Measurements from ENCODE around the gene SYT14. TPM values are rescaled to one million over a fixed set of nuclear protein-coding genes. Genes with fewer than 3 reads are reported as not detected.

The SYT14 gene
- polyA plus RNA-seq, 1 donor from 2014 or later, result 21.9 TPM

DNA sequence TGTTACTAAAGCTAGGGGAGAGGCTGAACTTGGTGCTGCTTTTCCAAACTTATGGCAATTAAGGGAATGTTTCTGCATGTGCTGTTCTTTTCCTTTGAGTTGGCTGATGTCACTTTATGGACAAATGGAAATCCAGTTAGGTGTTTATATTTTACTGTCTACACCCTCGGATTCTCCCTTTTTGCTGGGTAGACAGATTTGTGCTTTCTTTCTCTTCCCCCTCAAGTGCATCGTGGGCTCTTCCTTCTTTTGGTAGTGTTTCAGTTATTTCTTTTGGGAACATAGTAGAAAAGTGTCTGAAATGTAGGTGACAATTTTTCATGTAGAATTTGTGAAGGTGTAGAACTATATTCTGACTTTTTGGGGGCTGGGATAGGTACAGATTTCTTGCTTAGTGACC lies 22.9 kb downstream of the SYT14 start:
- Histone ChIP-seq H3K36me3 (ENCODE audit: insufficient read depth, low read length) (no peaks in the 10 kb centered on the region), H3K4me3 (ENCODE audit: low read length) (no peak overlapping the region), H3K9me2 (ENCODE audit: insufficient read depth, low read length) (no peaks in the 10 kb centered on the region), H3K27ac (ENCODE audit: low read length) (no peak overlapping the region), H3K27me3 (ENCODE audit: insufficient read depth, low read depth, low read length) (no peaks in the 10 kb centered on the region), H3K4me2 (ENCODE audit: low read length) (no peak overlapping the region), H3F3A (ENCODE audit: insufficient read depth, low read length, poor library complexity, severe bottlenecking) (no peaks in the 10 kb centered on the region), H3K79me2 (replicated peaks; ENCODE audit: insufficient read depth, low read length) (no peaks in the 10 kb centered on the region), H3K9me3 (ENCODE audit: low read length) (no peaks in the 10 kb centered on the region), H4K20me1 (ENCODE audit: insufficient read depth) (no peaks in the 10 kb centered on the region), H2AFZ (ENCODE audit: low read depth, low read length) (no peak overlapping the region), H3K9ac (ENCODE audit: low read length) (no peak overlapping the region)
- TF ChIP-seq TAF1 (IDR thresholded peaks at IDR 0.05; ENCODE audit: low read depth) (no peak), RAD21 (conservative IDR thresholded peaks at IDR 0.05) (no peak)

DNA sequence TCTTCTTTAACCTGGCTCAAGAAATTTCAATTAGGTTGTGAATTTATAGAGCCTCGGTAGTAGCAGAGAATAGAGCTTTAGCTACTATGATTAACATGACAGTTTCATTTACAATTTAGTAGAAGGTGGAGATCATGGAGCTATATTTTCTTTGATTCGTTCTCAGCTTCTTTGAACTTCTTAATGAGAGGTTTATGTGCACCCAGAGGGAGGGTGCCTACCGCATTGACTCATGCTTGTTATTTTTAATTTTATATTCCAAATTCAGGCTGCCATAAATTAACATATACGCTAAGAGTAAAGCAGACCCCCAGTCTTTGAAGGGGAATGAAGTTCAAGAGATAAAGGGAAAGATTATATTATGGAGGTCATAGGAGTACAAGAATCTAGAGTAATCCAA lies 24.4 kb downstream of the SYT14 start:
- Histone ChIP-seq H3F3A (ENCODE audit: insufficient read depth, low read length, poor library complexity, severe bottlenecking) (no peaks in the 10 kb centered on the region), H3K9me3 (ENCODE audit: low read length) (no peaks in the 10 kb centered on the region), H3K36me3 (ENCODE audit: insufficient read depth, low read length) (no peaks in the 10 kb centered on the region)

DNA sequence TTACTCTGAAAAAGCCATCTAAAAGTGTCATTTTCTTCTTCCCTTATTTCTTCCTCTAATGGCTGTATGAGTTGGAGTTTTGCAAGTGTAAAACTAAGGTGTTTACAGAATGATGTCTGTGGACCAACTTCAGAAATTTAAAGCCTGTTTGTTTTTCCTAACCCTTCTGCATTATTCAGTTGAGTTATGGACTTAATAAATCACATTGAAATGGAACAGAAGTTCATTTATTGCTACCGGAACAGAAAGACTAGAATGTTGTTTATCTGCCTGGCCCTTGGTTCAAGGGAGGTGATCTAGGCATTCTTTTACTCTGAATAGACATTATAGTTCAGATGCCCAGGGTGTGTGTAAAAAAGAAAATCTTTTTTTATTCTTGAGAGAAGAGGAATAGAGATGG lies 24.8 kb downstream of the SYT14 start:
- Histone ChIP-seq H3K79me2 (replicated peaks; ENCODE audit: insufficient read depth, low read length) (no peaks in the 10 kb centered on the region), H3K4me3 (ENCODE audit: low read length) (no peak overlapping the region), H3K4me2 (ENCODE audit: low read length) (no peak overlapping the region), H3K9me2 (ENCODE audit: insufficient read depth, low read length) (no peaks in the 10 kb centered on the region), H3K9me3 (ENCODE audit: low read length) (no peaks in the 10 kb centered on the region), H3K36me3 (ENCODE audit: insufficient read depth, low read length) (no peaks in the 10 kb centered on the region), H3F3A (ENCODE audit: insufficient read depth, low read length, poor library complexity, severe bottlenecking) (no peaks in the 10 kb centered on the region), H3K27ac (ENCODE audit: low read length) (no peak overlapping the region), H4K20me1 (ENCODE audit: insufficient read depth) (no peaks in the 10 kb centered on the region), H2AFZ (ENCODE audit: low read depth, low read length) (no peak overlapping the region), H3K9ac (ENCODE audit: low read length) (no peak overlapping the region), H3K27me3 (ENCODE audit: insufficient read depth, low read depth, low read length) (no peaks in the 10 kb centered on the region)
- TF ChIP-seq EP300 (conservative IDR thresholded peaks at IDR 0.05; ENCODE audit: poor library complexity, severe bottlenecking), result no peak
- TF ChIP-seq, protein P1, sequence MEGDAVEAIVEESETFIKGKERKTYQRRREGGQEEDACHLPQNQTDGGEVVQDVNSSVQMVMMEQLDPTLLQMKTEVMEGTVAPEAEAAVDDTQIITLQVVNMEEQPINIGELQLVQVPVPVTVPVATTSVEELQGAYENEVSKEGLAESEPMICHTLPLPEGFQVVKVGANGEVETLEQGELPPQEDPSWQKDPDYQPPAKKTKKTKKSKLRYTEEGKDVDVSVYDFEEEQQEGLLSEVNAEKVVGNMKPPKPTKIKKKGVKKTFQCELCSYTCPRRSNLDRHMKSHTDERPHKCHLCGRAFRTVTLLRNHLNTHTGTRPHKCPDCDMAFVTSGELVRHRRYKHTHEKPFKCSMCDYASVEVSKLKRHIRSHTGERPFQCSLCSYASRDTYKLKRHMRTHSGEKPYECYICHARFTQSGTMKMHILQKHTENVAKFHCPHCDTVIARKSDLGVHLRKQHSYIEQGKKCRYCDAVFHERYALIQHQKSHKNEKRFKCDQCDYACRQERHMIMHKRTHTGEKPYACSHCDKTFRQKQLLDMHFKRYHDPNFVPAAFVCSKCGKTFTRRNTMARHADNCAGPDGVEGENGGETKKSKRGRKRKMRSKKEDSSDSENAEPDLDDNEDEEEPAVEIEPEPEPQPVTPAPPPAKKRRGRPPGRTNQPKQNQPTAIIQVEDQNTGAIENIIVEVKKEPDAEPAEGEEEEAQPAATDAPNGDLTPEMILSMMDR (IDR thresholded peaks at IDR 0.05; ENCODE audit: poor library complexity, severe bottlenecking), result no peak

More for the DNA sequence above, 24.4 kb downstream of the SYT14 start:
- no peaks in the 10 kb centered on the region for H3K27me3 ChIP-seq (ENCODE audit: insufficient read depth, low read depth, low read length)
- no peak overlapping the region for H2AFZ ChIP-seq (ENCODE audit: low read depth, low read length)
- no peaks in the 10 kb centered on the region for H3K9me2 ChIP-seq (ENCODE audit: insufficient read depth, low read length)
- no peak overlapping the region for H3K9ac ChIP-seq (ENCODE audit: low read length)
- TF ChIP-seq, protein P2, sequence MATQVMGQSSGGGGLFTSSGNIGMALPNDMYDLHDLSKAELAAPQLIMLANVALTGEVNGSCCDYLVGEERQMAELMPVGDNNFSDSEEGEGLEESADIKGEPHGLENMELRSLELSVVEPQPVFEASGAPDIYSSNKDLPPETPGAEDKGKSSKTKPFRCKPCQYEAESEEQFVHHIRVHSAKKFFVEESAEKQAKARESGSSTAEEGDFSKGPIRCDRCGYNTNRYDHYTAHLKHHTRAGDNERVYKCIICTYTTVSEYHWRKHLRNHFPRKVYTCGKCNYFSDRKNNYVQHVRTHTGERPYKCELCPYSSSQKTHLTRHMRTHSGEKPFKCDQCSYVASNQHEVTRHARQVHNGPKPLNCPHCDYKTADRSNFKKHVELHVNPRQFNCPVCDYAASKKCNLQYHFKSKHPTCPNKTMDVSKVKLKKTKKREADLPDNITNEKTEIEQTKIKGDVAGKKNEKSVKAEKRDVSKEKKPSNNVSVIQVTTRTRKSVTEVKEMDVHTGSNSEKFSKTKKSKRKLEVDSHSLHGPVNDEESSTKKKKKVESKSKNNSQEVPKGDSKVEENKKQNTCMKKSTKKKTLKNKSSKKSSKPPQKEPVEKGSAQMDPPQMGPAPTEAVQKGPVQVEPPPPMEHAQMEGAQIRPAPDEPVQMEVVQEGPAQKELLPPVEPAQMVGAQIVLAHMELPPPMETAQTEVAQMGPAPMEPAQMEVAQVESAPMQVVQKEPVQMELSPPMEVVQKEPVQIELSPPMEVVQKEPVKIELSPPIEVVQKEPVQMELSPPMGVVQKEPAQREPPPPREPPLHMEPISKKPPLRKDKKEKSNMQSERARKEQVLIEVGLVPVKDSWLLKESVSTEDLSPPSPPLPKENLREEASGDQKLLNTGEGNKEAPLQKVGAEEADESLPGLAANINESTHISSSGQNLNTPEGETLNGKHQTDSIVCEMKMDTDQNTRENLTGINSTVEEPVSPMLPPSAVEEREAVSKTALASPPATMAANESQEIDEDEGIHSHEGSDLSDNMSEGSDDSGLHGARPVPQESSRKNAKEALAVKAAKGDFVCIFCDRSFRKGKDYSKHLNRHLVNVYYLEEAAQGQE (IDR thresholded peaks at IDR 0.05; ENCODE audit: borderline replicate concordance), result no peak
- TF ChIP-seq, protein P1 (IDR thresholded peaks at IDR 0.05; ENCODE audit: poor library complexity, severe bottlenecking), result no peak
- TF ChIP-seq RAD21 (conservative IDR thresholded peaks at IDR 0.05), result no peak
- no peak for TF ChIP-seq TAF1 (IDR thresholded peaks at IDR 0.05; ENCODE audit: low read depth)
- no peak for TF ChIP-seq SMC3 (conservative IDR thresholded peaks at IDR 0.05; ENCODE audit: poor library complexity)
- no peak for TF ChIP-seq MXI1 (conservative IDR thresholded peaks at IDR 0.05; ENCODE audit: poor library complexity, severe bottlenecking)
- TF ChIP-seq POLR2AphosphoS5 (IDR thresholded peaks at IDR 0.05), result no peak
- TF ChIP-seq EP300 (conservative IDR thresholded peaks at IDR 0.05; ENCODE audit: poor library complexity, severe bottlenecking), result no peak
- H3K79me2 ChIP-seq (replicated peaks; ENCODE audit: insufficient read depth, low read length), result no peaks in the 10 kb centered on the region
- no peak overlapping the region for H3K27ac ChIP-seq (ENCODE audit: low read length)
- no peak overlapping the region for H3K4me2 ChIP-seq (ENCODE audit: low read length)
- H4K20me1 ChIP-seq (ENCODE audit: insufficient read depth), result no peaks in the 10 kb centered on the region
- no peak overlapping the region for H3K4me3 ChIP-seq (ENCODE audit: low read length)

All from neural cell (in vitro differentiated cells).